Neural cell (in vitro differentiated cells): ENCODE results near the gene SLC9A6. TPM values are rescaled to one million over a fixed set of nuclear protein-coding genes. Genes with fewer than 3 reads are reported as not detected.

Experiments
- H2AFZ ChIP-seq: fragments of 200-600, 300-800 bp; sonication (generic), shearing (Covaris generic); 2 replicates; pipeline ENCODE4 v1.6.0; 2014; ENCODE audit warnings: low read depth, mild to moderate bottlenecking, antibody characterized with exemption, low read length, moderate library complexity
- H3F3A ChIP-seq: fragments of 200-600 bp; shearing (Covaris generic); 2 replicates; pipeline ENCODE4 v1.6.1; 2016; ENCODE audit warnings: mild to moderate bottlenecking, moderate library complexity, mixed read lengths, antibody characterized with exemption, low read length; ENCODE audit not compliant: insufficient read depth, poor library complexity, severe bottlenecking
- H3K27ac ChIP-seq: fragments of 200-600, 300-800 bp; sonication (generic), shearing (Covaris generic); 2 replicates; pipeline ENCODE4 v1.5.1; 2014; ENCODE audit warnings: mild to moderate bottlenecking, low read length, moderate library complexity
- H3K27me3 ChIP-seq: fragments of 300-800, 200-600 bp; sonication (generic), shearing (Covaris generic); 2 replicates; pipeline ENCODE4 v1.6.0; 2014; ENCODE audit warnings: mild to moderate bottlenecking, low read depth, low read length, moderate library complexity; ENCODE audit not compliant: insufficient read depth
- H3K36me3 ChIP-seq: fragments of 300-800, 200-600 bp; sonication (generic), shearing (Covaris generic); 2 replicates; pipeline ENCODE4 v1.5.1; 2014; ENCODE audit warnings: mild to moderate bottlenecking, antibody characterized with exemption, low read length, moderate library complexity; ENCODE audit not compliant: insufficient read depth
- H3K4me2 ChIP-seq: fragments of 300-800, 200-600 bp; sonication (generic), shearing (Covaris generic); 2 replicates; pipeline ENCODE4 v1.6.0; 2014; ENCODE audit warnings: mild to moderate bottlenecking, low read length
- H3K4me3 ChIP-seq: fragments of 300-800, 200-600 bp; sonication (generic), shearing (Covaris generic); 2 replicates; pipeline ENCODE4 v1.5.1; 2014; ENCODE audit warnings: mild to moderate bottlenecking, low read length, moderate library complexity
- H3K79me2 ChIP-seq: fragments of 200-600 bp; shearing (Covaris generic); replicated peaks from 2 replicates; pipeline ENCODE4 v1.6.0; 2014; ENCODE audit warnings: mild to moderate bottlenecking, low read length, moderate library complexity; ENCODE audit not compliant: insufficient read depth
- H3K9ac ChIP-seq: fragments of 300-800, 200-600 bp; sonication (generic), shearing (Covaris generic); 2 replicates; pipeline ENCODE4 v1.6.1; 2016; ENCODE audit warnings: mild to moderate bottlenecking, low read length, mixed read lengths
- H3K9me2 ChIP-seq: fragments of 200-600 bp; shearing (Covaris generic); 2 replicates; pipeline ENCODE4 v1.6.1; 2016; ENCODE audit warnings: mild to moderate bottlenecking, low read length, mixed read lengths; ENCODE audit not compliant: insufficient read depth
- H3K9me3 ChIP-seq: fragments of 200-600, 300-800 bp; sonication (generic), shearing (Covaris generic); 2 replicates; pipeline ENCODE4 v1.6.1; 2016; ENCODE audit warnings: mild to moderate bottlenecking, mixed run types, low read length, moderate library complexity, mixed read lengths
- H4K20me1 ChIP-seq: fragments of 200-600 bp; shearing (Covaris generic); 2 replicates; pipeline ENCODE4 v1.6.1; 2016; ENCODE audit warnings: mild to moderate bottlenecking, mixed run types; ENCODE audit not compliant: insufficient read depth
- EP300 ChIP-seq: fragments of 450-650 bp; conservative IDR thresholded peaks from 2 replicates; pipeline ENCODE4 v1.6.1; 2014; ENCODE audit warnings: antibody characterized with exemption, mild to moderate bottlenecking, moderate library complexity; ENCODE audit not compliant: poor library complexity, severe bottlenecking
- EZH2 ChIP-seq: fragments of 200-600, 300-800 bp; shearing (Covaris generic), sonication (generic); IDR thresholded peaks from 2 replicates; pipeline ENCODE4 v1.6.1; 2014; ENCODE audit warnings: antibody characterized with exemption, low read length, borderline replicate concordance, mild to moderate bottlenecking; ENCODE audit not compliant: insufficient read depth, poor library complexity, severe bottlenecking
- MXI1 ChIP-seq: fragments of 450-650 bp; conservative IDR thresholded peaks from 2 replicates; pipeline ENCODE4 v1.6.1; 2014; ENCODE audit warnings: antibody characterized with exemption, mild to moderate bottlenecking; ENCODE audit not compliant: poor library complexity, severe bottlenecking
- POLR2AphosphoS5 ChIP-seq: IDR thresholded peaks from 2 replicates; pipeline ENCODE4 v1.6.1; 2012
- RAD21 ChIP-seq: fragments of 450-650 bp; conservative IDR thresholded peaks from 2 replicates; pipeline ENCODE4 v1.6.1; 2014; ENCODE audit warnings: antibody characterized with exemption, mild to moderate bottlenecking, moderate library complexity
- SMC3 ChIP-seq: fragments of 450-650 bp; conservative IDR thresholded peaks from 2 replicates; pipeline ENCODE4 v1.6.1; 2014; ENCODE audit warnings: antibody characterized with exemption, mild to moderate bottlenecking, moderate library complexity; ENCODE audit not compliant: poor library complexity
- TAF1 ChIP-seq: IDR thresholded peaks from 2 replicates; pipeline ENCODE4 v1.6.1; 2012; ENCODE audit warnings: low read depth
- polyA plus RNA-seq: library from polyadenylated mRNA; depleted of rRNA; stranded (reverse); fragments of >200 nt; gene quantifications from 2 replicates; pipeline ENCODE4 v1.2.3, GENCODE V29; 2014
- TF ChIP-seq, protein P1 (sequence below): IDR thresholded peaks from 2 replicates; pipeline ENCODE4 v1.6.1; 2012; ENCODE audit warnings: borderline replicate concordance
- TF ChIP-seq, protein P2 (sequence below): fragments of 450-650 bp; IDR thresholded peaks from 2 replicates; pipeline ENCODE4 v1.5.1; 2014; ENCODE audit warnings: antibody characterized with exemption, mild to moderate bottlenecking, moderate library complexity; ENCODE audit not compliant: poor library complexity, severe bottlenecking

The SLC9A6 gene
- polyA plus RNA-seq, 1 donor from 2014 or later, result 103 TPM

DNA sequence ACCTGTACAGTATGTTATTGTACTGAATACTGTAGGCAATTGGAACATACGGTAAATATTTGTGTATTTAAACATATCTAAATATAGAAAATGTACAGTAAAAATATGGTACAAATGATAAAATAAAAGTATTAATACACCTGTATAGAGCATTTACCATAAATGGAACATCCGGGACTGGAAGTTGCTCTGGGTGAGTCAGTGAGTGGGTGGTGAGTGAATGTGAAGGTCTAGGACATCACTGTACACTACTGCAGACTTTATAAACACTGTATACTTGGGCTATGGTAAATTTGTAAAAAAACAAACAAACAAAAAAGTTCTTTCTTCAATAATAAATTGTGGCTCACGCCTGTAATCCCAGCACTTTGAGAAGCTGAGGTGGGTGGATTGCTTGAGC is 109.7 kb downstream of the SLC9A6 start:
- TF ChIP-seq RAD21, result no peak
- TF ChIP-seq, protein P1, sequence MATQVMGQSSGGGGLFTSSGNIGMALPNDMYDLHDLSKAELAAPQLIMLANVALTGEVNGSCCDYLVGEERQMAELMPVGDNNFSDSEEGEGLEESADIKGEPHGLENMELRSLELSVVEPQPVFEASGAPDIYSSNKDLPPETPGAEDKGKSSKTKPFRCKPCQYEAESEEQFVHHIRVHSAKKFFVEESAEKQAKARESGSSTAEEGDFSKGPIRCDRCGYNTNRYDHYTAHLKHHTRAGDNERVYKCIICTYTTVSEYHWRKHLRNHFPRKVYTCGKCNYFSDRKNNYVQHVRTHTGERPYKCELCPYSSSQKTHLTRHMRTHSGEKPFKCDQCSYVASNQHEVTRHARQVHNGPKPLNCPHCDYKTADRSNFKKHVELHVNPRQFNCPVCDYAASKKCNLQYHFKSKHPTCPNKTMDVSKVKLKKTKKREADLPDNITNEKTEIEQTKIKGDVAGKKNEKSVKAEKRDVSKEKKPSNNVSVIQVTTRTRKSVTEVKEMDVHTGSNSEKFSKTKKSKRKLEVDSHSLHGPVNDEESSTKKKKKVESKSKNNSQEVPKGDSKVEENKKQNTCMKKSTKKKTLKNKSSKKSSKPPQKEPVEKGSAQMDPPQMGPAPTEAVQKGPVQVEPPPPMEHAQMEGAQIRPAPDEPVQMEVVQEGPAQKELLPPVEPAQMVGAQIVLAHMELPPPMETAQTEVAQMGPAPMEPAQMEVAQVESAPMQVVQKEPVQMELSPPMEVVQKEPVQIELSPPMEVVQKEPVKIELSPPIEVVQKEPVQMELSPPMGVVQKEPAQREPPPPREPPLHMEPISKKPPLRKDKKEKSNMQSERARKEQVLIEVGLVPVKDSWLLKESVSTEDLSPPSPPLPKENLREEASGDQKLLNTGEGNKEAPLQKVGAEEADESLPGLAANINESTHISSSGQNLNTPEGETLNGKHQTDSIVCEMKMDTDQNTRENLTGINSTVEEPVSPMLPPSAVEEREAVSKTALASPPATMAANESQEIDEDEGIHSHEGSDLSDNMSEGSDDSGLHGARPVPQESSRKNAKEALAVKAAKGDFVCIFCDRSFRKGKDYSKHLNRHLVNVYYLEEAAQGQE, result no peak
- TF ChIP-seq SMC3, result no peak
- TF ChIP-seq MXI1, result no peak
- no peak for TF ChIP-seq TAF1
- no peak for TF ChIP-seq EZH2
- TF ChIP-seq POLR2AphosphoS5, result no peak
- TF ChIP-seq, protein P2, sequence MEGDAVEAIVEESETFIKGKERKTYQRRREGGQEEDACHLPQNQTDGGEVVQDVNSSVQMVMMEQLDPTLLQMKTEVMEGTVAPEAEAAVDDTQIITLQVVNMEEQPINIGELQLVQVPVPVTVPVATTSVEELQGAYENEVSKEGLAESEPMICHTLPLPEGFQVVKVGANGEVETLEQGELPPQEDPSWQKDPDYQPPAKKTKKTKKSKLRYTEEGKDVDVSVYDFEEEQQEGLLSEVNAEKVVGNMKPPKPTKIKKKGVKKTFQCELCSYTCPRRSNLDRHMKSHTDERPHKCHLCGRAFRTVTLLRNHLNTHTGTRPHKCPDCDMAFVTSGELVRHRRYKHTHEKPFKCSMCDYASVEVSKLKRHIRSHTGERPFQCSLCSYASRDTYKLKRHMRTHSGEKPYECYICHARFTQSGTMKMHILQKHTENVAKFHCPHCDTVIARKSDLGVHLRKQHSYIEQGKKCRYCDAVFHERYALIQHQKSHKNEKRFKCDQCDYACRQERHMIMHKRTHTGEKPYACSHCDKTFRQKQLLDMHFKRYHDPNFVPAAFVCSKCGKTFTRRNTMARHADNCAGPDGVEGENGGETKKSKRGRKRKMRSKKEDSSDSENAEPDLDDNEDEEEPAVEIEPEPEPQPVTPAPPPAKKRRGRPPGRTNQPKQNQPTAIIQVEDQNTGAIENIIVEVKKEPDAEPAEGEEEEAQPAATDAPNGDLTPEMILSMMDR, result no peak
- no peak for TF ChIP-seq EP300
- Histone ChIP-seq H3K9me2 (no peaks in the 10 kb centered on the region), H4K20me1 (no peaks in the 10 kb centered on the region), H2AFZ (no peak overlapping the region), H3K9me3 (no peaks in the 10 kb centered on the region), H3K79me2 (no peaks in the 10 kb centered on the region), H3K4me3 (no peak overlapping the region), H3K36me3 (no peaks in the 10 kb centered on the region), H3K27ac (no peak overlapping the region), H3K27me3 (no peaks in the 10 kb centered on the region), H3F3A (no peaks in the 10 kb centered on the region), H3K4me2 (no peak overlapping the region), H3K9ac (no peak overlapping the region)

Other genes with a start within 250 kb of the SLC9A6 start
- gene CT45A3, start 217.2 kb upstream of the SLC9A6 start, polyA plus RNA-seq, result not detected in 2 replicates
- not detected in 2 replicates for gene CT45A5, start 199.9 kb upstream of the SLC9A6 start, polyA plus RNA-seq
- not detected in 2 replicates for gene CT45A6, start 182.6 kb upstream of the SLC9A6 start, polyA plus RNA-seq
- not detected in 2 replicates for gene CT45A2, start 165.4 kb upstream of the SLC9A6 start, polyA plus RNA-seq
- gene CT45A7, start 148.2 kb upstream of the SLC9A6 start, polyA plus RNA-seq, result not detected in 2 replicates
- not detected in 2 replicates for gene CT45A8, start 130.9 kb upstream of the SLC9A6 start, polyA plus RNA-seq
- not detected in 2 replicates for gene CT45A9, start 113.6 kb upstream of the SLC9A6 start, polyA plus RNA-seq
- not detected in 2 replicates for gene CT45A10, start 92.0 kb upstream of the SLC9A6 start, polyA plus RNA-seq
- not detected in 2 replicates for gene SAGE1, start 91.7 kb upstream of the SLC9A6 start, polyA plus RNA-seq
- gene MMGT1, start 11.4 kb upstream of the SLC9A6 start, polyA plus RNA-seq, result 16.5 and 17.5 TPM in 2 replicates
- gene FHL1, start 162.1 kb downstream of the SLC9A6 start, polyA plus RNA-seq, result 235 and 268 TPM in 2 replicates